KG1 (cell line): ENCODE data around the gene FRA10AC1.
A peak's percentile ranks its signal among the peaks of the same experiment; 100 is the strongest.
"Not testable (repeated sequence)": the region's sequence is repeated elsewhere in the genome, so short reads cannot be mapped to it uniquely, and the experiment has no call there.

ENCODE experiments used
- DNase-seq: peaks from one replicate; lab custom pipeline; 2025; lab: John Stamatoyannopoulos, UW

The FRA10AC1 gene

GRCh38 chr10:93703066-93703465, 674 bp upstream of the FRA10AC1 start:
- no peak for DNase-seq

DNA sequence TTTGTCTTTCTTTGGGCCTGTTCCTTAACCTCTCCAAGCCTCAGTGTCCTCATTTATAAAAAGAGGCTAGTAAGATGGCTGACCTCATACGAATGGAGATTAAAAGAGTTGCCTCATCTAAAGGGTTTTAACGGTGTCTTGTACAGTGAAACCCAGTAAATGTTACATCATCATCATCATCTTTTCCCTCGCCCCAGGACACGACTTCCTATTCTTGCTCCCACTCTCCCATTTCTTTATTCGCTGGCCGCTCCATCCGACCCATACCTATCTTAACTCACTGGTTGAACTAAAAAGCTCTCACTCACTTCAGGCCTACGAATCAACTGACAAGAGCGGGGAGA, 554 bp downstream of the FRA10AC1 start:
- DNase-seq, result no peak

DNA sequence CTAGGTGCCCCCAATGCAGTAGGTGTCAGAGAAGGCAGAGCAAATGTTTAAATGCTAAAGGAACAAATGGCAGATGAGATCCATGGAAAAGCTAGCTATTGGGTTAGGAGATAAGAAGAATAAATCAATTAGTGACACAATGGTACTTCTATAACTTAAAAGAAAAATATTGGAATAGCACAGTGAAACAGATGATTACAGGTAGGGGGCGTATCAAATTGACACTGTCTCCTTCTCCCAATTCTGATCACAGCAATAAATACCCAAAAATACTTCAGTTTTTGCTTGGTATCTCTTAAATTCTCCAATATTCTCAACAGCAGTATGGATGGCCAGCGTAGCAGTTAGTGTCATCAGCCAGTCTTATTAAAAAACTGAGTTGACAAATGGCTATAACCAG, 5.2 kb downstream of the FRA10AC1 start:
- no peak for DNase-seq

DNA sequence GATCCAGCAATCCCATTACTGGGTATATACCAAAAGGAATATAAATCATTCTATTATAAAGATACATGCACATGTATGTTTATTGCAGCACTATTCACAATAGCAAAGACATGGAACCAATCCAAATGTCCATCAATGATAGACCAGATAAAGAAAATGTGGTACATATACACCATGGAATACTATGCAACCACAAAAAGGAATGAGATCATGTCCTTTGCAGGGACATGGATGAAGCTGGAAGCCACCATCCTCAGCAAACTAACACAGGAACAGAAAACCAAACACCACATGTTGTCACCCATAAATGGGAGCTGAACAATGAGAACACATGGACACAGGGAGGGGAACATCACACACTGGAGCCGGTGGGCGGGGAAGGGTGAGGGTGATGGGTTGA, 5.8 kb downstream of the FRA10AC1 start:
- DNase-seq, result not testable (repeated sequence)

- DNase-seq, result no peak
These were observed 6.7 kb downstream of the FRA10AC1 start for GRCh38 chr10:93695740-93696139.

GRCh38 chr10:93687737-93688136, 14.7 kb downstream of the FRA10AC1 start:
- no peak for DNase-seq

- peak; percentile 19 for DNase-seq
These were observed 21.9 kb downstream of the FRA10AC1 start for GRCh38 chr10:93680412-93681047.

DNA sequence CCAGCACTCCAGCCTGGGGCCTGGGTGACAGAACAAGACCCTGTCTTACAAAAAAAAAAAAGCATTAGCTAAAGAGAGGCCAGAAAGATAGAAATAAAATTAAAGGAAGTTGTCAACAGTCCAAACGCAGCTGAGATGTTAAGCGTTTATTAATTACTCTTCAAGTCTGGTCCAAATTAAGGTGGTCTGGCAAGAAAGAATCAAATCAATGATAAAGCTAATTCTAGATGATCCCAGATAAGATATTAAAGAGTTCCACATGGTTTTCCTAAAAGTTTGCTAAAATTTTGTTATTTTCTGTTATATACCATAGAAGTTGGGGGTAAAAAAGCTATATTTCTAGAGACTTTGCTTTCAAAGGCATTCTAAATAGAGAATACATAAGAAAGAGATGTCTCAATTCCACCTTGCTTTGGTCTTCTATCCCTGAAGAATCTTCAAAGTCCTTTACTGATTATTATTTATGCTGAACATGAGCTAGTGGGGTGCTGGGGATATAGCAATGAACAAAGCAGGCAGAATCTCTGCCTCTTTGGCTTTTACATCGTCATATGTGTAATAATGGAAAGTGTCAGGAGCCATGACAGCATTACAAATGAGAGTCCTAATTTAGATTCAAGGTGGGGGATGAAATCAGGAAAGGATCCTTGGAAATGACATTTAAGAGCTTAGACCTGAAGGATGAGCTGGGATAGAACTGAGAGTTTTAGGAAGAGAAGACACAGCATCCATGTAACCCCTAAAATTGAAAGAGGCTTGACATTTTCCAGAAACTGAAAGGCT, 23.4 kb downstream of the FRA10AC1 start:
- DNase-seq, result no peak

DNA sequence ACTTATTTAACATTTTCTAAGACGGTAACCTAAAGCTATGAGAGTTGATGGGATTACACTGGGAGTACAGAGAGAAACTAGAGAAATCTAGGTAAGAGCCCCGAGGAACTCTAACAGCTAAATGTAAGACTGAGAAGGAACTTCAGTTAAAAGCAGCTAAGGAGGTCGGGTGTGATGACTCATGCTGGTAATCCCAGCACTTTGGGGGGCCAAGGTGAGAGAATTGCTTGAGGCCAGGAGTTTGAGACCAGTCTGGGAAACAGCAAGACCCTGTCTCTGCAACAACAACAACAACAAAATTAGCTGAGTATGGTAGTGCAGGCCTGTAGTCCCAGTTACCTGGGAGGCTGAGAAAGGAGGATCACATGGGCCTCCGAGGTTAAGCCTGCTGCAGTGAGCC, 24.0 kb downstream of the FRA10AC1 start:
- DNase-seq, result no peak

DNA sequence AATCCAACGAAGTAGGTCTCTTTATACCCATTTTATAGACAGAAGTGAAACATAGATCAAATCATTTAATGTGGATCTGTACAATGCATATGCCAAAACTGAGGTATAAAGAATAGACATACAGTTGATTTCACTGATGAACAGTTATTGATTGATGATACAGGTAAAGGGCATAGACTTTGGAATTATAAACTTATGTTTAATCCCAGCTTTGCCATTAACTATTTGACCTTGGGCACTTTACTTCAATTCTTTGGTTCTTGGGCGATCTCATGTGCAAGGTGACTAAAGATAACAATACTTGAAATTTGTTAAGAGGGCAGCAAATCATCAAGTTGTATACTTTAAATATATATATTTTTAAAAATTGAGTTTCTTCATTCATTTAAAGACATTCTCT, 28.6 kb downstream of the FRA10AC1 start:
- DNase-seq, result peak; percentile 2

DNA sequence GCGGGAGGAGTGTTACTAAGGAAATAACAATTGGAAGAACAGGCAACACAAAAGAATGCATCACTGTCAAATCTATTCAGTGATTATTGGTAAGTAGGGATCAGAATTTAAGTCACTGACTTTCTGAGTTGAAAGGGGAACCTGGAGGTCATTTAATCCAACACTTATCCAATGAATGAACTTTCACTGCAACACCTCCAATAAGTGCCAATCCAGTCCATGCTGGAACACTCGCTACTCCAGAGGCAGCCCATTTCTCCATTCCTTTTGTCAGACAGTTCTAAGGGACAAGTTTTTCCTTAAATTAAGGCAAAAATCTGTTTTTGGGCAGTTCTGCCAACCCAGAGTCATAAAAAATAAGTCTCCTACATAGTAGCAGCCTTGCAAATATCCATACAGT, 29.5 kb downstream of the FRA10AC1 start:
- DNase-seq, result no peak

- DNase-seq, result no peak
These were observed 30.2 kb downstream of the FRA10AC1 start for GRCh38 chr10:93672022-93672678.

DNA sequence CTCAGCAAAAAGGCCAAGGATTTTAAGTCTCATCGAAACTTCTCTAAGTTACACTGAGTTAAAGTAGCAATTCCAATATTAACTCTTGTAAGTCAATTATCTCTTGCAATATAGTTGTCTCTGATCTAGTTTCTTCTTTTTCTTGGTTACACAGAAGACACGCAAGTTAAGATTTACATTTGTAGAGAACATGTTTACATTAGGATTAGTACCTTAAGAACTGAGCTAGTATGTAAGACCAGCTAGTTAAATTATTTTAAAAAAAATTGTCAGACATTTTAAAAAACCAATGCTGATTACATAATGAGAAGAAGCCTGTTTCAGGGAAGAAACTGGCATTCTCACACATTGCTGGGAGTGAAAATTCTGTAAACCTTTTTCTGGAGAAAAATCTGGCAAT, 31.4 kb downstream of the FRA10AC1 start:
- no peak for DNase-seq

DNA sequence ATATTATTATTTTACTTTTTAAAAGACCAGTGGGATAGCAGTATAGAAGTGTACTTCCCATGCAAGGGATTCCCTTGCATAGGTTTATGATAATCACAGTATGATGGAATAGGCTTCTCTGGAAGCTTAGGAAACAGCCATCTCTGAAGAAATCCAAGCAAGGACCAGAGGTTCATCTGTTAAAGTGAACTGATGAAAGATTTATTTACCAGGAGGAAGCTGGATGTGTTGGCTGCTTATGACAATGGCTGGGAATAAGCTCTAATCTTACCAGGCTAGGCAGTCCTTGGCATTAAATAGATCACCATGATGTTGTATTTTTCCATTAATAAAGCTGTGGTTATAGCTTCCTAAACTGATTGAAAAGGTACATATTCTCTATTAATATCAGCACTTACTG, 32.0 kb downstream of the FRA10AC1 start:
- DNase-seq, result no peak

GRCh38 chr10:93667795-93668194, 34.6 kb downstream of the FRA10AC1 start:
- DNase-seq, result no peak

GRCh38 chr10:93666030-93666429, 36.4 kb downstream of the FRA10AC1 start:
- no peak for DNase-seq

- no peak for DNase-seq
These were observed 44.6 kb downstream of the FRA10AC1 start for GRCh38 chr10:93657757-93658156.

DNA sequence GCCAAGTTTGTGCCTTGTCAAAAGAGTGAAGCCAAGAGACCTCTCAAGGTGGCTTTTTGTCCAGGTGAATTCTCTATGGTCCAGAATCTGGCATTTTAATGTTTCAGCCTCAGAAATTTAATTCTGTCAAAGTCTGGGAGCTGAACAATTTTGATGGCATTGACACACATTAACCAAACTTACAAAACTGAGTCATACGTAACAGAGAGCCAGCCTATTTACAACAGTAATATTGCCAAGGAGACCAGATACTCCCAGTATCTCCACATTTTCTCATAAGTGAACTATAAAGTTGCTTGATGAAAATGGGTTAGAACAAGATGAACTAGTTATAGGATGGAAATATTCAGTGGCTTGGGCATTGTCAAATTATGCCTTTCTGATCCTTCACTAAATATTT, 46.2 kb downstream of the FRA10AC1 start:
- no peak for DNase-seq

GRCh38 chr10:93654201-93654600, 48.2 kb downstream of the FRA10AC1 start:
- DNase-seq, result no peak

GRCh38 chr10:93652857-93653256, 49.5 kb downstream of the FRA10AC1 start:
- DNase-seq, result no peak

GRCh38 chr10:93639791-93640190, 62.6 kb downstream of the FRA10AC1 start:
- no peak for DNase-seq

- DNase-seq, result no peak
These were observed 71.5 kb downstream of the FRA10AC1 start for GRCh38 chr10:93630625-93631557.
